ENCODE results near the gene ARHGEF33. TPM values are rescaled to one million over a fixed set of nuclear protein-coding genes. Genes with fewer than 3 reads are reported as not detected.

The ARHGEF33 gene
- total and polyA plus RNA-seq, 2 experiments from 2014 or later: 0.10 to 1.8 TPM

DNA sequence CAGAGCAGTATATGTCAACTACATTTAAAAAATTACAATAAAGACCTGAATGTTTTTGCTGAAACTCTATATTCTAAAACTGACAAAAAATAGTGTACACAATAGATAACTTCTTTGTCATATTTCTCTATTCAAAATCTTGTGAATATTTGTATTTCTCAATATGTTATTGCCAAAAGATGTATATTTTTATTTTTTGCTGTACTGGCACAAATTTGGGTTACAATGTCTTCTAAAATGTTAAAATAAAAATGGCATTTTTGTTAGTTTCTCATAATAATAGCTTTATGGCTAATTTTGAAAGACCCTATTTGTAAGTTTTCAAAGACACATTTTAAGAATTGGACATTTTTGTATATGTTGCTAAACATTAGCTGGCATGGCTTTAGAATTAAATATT is 630 bp upstream of the ARHGEF33 start (continued):
- TF ChIP-seq ETS1 (IDR thresholded peaks at IDR 0.05) (no peak), CTCF (conservative IDR thresholded peaks at IDR 0.05; ENCODE audit: low read depth in 2 of 2) (no peak)

DNA sequence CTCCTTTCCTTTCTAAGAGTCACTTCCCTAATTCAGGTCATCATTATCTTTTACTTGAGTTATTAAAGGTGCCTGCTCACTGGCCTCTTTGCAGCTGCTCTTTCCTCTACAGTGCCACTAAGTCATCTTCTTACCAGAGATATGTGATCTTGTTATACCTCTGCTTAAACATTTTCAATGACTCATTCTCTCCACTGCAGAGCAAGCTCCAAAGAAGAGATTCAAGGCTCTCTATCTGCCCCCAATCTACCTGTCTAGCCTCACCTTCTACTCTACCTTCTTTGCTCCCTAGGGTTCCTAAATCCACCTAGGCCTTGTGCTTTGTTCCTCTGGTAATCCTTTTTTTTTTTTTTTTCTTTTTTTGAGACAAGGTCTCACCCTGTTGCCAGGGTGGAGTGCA is 3.1 kb downstream of the ARHGEF33 start:
- Mint-ChIP-seq H3K9me3 (no peaks in the 10 kb centered on the region), H3K27ac (no peak overlapping the region; the same call in 1 of the 2 replicates), H3K27me3 (ENCODE audit: insufficient read depth, low read depth, poor library complexity) (peaks cover 3% of the 10 kb centered on the region), H3K4me3 (no peak overlapping the region), H3K4me1 (peaks cover 6% of the 10 kb centered on the region; the same call in 1 of the 3 replicates), H3K36me3 (ENCODE audit: low read depth) (no peaks in the 10 kb centered on the region)
- Histone ChIP-seq H4K20me1 (replicated peaks; ENCODE audit: insufficient read depth) (no peaks in the 10 kb centered on the region), H3F3A (replicated peaks; ENCODE audit: low read depth) (no peaks in the 10 kb centered on the region), H3K9me2 (ENCODE audit: insufficient read depth) (no peaks in the 10 kb centered on the region), H3K36me3 (ENCODE audit: insufficient read depth) (no peaks in the 10 kb centered on the region), H3K4me1 (ENCODE audit: insufficient read depth) (peaks cover 5% of the 10 kb centered on the region; the same call in 1 of the 2 replicates), H2AFZ (no peak overlapping the region; the same call in 1 of the 2 replicates), H3K4me3 (no peak overlapping the region), H3K79me2 (replicated peaks; ENCODE audit: insufficient read depth) (no peaks in the 10 kb centered on the region), H3K27ac (ENCODE audit: low read depth) (no peak overlapping the region), H3K4me2 (no peak overlapping the region), H3K27me3 (ENCODE audit: insufficient read depth) (no peaks in the 10 kb centered on the region)
- ATAC-seq: peak; percentile 64
- DNase-seq (ENCODE audit: low spot score): no peak
- TF ChIP-seq ZNF462 (CRISPR knock-in tag; IDR thresholded peaks at IDR 0.05) (no peak), EZH2phosphoT487 (IDR thresholded peaks at IDR 0.05; ENCODE audit: unreplicated experiment) (no peak), ZNF114 (CRISPR knock-in tag; IDR thresholded peaks at IDR 0.05) (no peak), ETS1 (IDR thresholded peaks at IDR 0.05) (no peak), EZH2 (IDR thresholded peaks at IDR 0.05; ENCODE audit: low read depth, unreplicated experiment) (no peak), CTCF (conservative IDR thresholded peaks at IDR 0.05; ENCODE audit: low read depth in 2 of 2) (no peak), NANOG (IDR thresholded peaks at IDR 0.05; ENCODE audit: borderline replicate concordance) (no peak), ZNF331 (CRISPR knock-in tag; IDR thresholded peaks at IDR 0.05; ENCODE audit: low read depth) (no peak), POLR2AphosphoS5 (IDR thresholded peaks at IDR 0.05; ENCODE audit: low read depth) (no peak), CREB1 (CRISPR knock-in tag; IDR thresholded peaks at IDR 0.05; ENCODE audit: low read depth) (no peak), JUNB (IDR thresholded peaks at IDR 0.05; ENCODE audit: unreplicated experiment) (no peak), STAT1 (IDR thresholded peaks at IDR 0.05; ENCODE audit: unreplicated experiment) (no peak)

All from GM23338 (cell line).